Heart left ventricle (tissue), 16 donors: ENCODE measurements around the gene FOS. TPM values are rescaled to one million over a fixed set of nuclear protein-coding genes. Genes with fewer than 3 reads are reported as not detected.
"Not testable (repeated sequence)": the region's sequence is repeated elsewhere in the genome, so short reads cannot be mapped to it uniquely, and the experiment has no call there.

ENCODE experiments used
- ATAC-seq, 4 donors: fragments of 200-7000 bp; cut with Tn5 transposase; one replicate each; pipeline ENCODE4 v1.9.1; 2020 to 2022; ENCODE audit warnings: moderate library complexity in 4 of 4, mild to moderate bottlenecking in 3 of 4, moderate number of reproducible peaks in 1 of 4
- DNase-seq, 5 donors: peaks; one replicate each; pipeline ENCODE4 v3.0.0-alpha.2; 2020
- H3K27ac ChIP-seq, 12 donors: fragments of 200-600 bp; sonication (generic) in 4 of 12; one replicate each; pipeline versions ENCODE4 v1.5.0 to v1.8.0; 2016 to 2022; ENCODE audit warnings: mild to moderate bottlenecking in 2 of 12
- H3K27me3 ChIP-seq, 9 donors: fragments of 200-600 bp; sonication (generic) in 2 of 9; one replicate each; pipeline versions ENCODE4 v1.5.1 to v1.8.0; 2016 to 2022; ENCODE audit warnings: mild to moderate bottlenecking in 3 of 9
- H3K36me3 ChIP-seq, 9 donors: fragments of 200-600 bp; sonication (generic) in 2 of 9; one replicate each; pipeline versions ENCODE4 v1.5.0 to v1.8.0; 2018 to 2022; ENCODE audit warnings: mild to moderate bottlenecking in 2 of 9
- H3K4me1 ChIP-seq, 12 donors: fragments of 200-600 bp; sonication (generic) in 4 of 12; one replicate each; pipeline versions ENCODE4 v1.5.0 to v1.8.0; 2016 to 2022; ENCODE audit warnings: mild to moderate bottlenecking in 3 of 12
- H3K4me3 ChIP-seq, 12 donors: fragments of 200-600 bp; sonication (generic) in 4 of 12; one replicate each; pipeline versions ENCODE4 v1.5.0 to v1.8.0; 2017 to 2022; ENCODE audit warnings: mild to moderate bottlenecking in 9 of 12, moderate library complexity in 4 of 12
- H3K9me3 ChIP-seq, 12 donors: fragments of 200-600 bp; sonication (generic) in 4 of 12; one replicate each; pipeline versions ENCODE4 v1.5.0 to v1.8.0; 2016 to 2022; ENCODE audit warnings: mild to moderate bottlenecking in 1 of 12
- CTCF ChIP-seq, 12 donors: fragments of 200-600 bp; sonication (generic) in 4 of 12; IDR thresholded peaks; one replicate each; pipeline versions ENCODE4 v1.5.0 to v1.8.0; 2018 to 2022; ENCODE audit warnings: antibody characterized with exemption in 12 of 12, mild to moderate bottlenecking in 5 of 12
- POLR2A ChIP-seq, 2 donors: fragments of 450-650 bp; IDR thresholded peaks; one replicate each; pipeline ENCODE4 v1.6.1; 2017; ENCODE audit warnings: antibody characterized with exemption in 2 of 2, mild to moderate bottlenecking in 2 of 2, moderate library complexity in 2 of 2
- WGBS, 4 donors: extraction: QIAGEN DNeasy Blood & Tissue Kit in 2 of 4; methylation state at CpG; one replicate each; pipeline versions ENCODE4 v1.1.5 to v1.1.7; 2013 to 2018; 5-methylcytosine and 5-hydroxymethylcytosine counted together
- intact Hi-C, 10 donors: fragments of 100-400 bp; cut with DNase I; formaldehyde crosslinking; loops; one replicate each; pipeline versions ENCODE4 v1.11.1 to v1.14.2; 2022
- polyA plus RNA-seq, 2 donors: library from polyadenylated mRNA; stranded (reverse); fragments of 200-250 nt; gene quantifications; one replicate each; pipeline ENCODE4 v1.2.3, GENCODE V29; 2013
- total RNA-seq, 9 donors: library from RNA; depleted of rRNA in 2 of 9; stranded (reverse); fragments of >200 nt in 2 of 9; fragmentation: NEBNext Ultra II Directional in 3 of 9; extraction: Animal tissue kit (Norgen Biotek cat#: 25700) in 3 of 9; gene quantifications; one replicate each; pipeline versions ENCODE4 v1.1.0 to v1.2.4, GENCODE V29; 2016 to 2023
- donor health status: ischemic (EF 13 %, LVEDD 7.1; RV severe dilation, severe dysfunction).
- donor health status: healthy with polysubstance abuse.
- donor health status: DM: no; HTN: yes; CAD: no.
- donor health status: DM: no; HTN: no; CAD: no.
- donor health status: ischemic (EF 25% LVEDD 6.9; RV normal size, moderate dysfunction).
- donor health status: ischemic (EF 25% LVEDD 5.7; RV mildly dilated, moderate dysfunction).
- donor health status: healthy.
- donor health status: DM: yes; HTN: yes; CAD: no.
- donor health status: ischemic (EF 35%, LVEDD 5.7; RV mildly dilated, moderate dysfunction).
- donor health status: nonischemic (EF 11% LVEDD 7.7; RV severe dilation, severe dysfunction).
- donor health status: DM: yes; HTN: yes; CAD: no.
- donor health status: PGD.
- donor health status: ischemic (EF 29% LVEDD 5.4; RV normal size, mild dysfunction).
- donor health status: nonischemic (EF 23%, LVEDD 6.1; RV moderate dilation, normal function).

FOS gene
- total and polyA plus RNA-seq, 11 donors, result 6.5 to 549 (median 28.6) TPM

DNA sequence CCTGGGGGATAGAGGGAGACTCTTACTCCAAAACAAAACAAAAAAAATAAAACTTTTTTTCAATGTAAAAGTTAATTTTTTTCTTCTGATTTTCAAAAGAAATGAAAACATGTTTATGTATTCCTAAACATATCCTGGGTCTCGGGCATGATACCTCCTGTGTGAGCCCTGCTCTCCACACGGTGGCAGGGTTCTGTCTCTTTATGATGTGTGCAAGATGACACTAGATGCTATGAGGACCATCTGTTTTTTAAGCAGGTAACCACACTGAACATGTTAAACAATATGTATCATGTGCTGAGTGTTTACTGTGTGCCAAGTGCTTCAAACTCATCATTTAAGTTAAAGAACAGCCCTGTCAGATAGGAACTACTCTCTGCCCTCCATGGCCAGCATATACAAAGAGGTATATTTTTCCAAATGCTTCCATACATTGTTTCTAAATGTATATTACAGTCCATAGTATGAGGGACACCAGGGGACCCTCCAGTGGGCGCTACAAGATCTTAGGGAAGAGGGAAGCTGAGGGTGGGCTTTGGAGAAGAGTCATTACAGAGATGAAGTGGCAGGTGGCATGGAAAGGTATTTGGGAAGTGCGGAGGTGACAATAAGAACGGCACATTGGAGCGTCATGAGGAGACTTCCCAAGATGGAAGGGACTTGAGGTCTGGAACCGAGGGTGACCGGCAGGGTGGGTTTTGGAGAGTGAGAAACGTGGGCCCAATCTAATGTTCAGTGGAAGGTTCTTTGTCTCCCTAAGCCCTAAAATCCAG is 28.5 kb downstream of the FOS start:
- no peak overlapping the region for H3K27ac ChIP-seq
- intact Hi-C loops, result loop anchor here in 9 of 10 donors (1.0 to 10.0 kb wide), 8 partner anchors 125 to 442 kb away; no protein-coding TSS in a partner anchor
- H3K36me3 ChIP-seq, result no peaks in the 10 kb centered on the region
- peak in 5 of 12 donors; percentile 6 to 36 (median 20) for TF ChIP-seq CTCF (IDR thresholded peaks at IDR 0.05)
- no peak for TF ChIP-seq POLR2A (IDR thresholded peaks at IDR 0.05)
- WGBS, 4 donors, result 65 to 73% (median 70%) methylated on average over 9 of the region's 9 CpGs
- peaks cover 0 to 41% (median 14%) of the 10 kb centered on the region in 12 donors for H3K4me1 ChIP-seq
- ATAC-seq (no peak), DNase-seq (no peak)
- H3K9me3 ChIP-seq, result no peaks in the 10 kb centered on the region
- H3K27me3 ChIP-seq, result no peaks in the 10 kb centered on the region
- no peak overlapping the region for H3K4me3 ChIP-seq

- intact Hi-C loops, result loop anchor here (1.0 to 10.0 kb wide), 10 partner anchors 124 to 443 kb away; no protein-coding TSS in a partner anchor
- TF ChIP-seq POLR2A (IDR thresholded peaks at IDR 0.05) (no peak), CTCF (IDR thresholded peaks at IDR 0.05) (peak; percentile 83 to 95 (median 93))
- Histone ChIP-seq H3K4me3 (no peak overlapping the region), H3K4me1 (peaks cover 0 to 41% (median 14%) of the 10 kb centered on the region in 12 donors), H3K36me3 (no peaks in the 10 kb centered on the region), H3K27ac (no peak overlapping the region), H3K27me3 (no peaks in the 10 kb centered on the region), H3K9me3 (no peaks in the 10 kb centered on the region)
- 13 to 17% (median 14%) methylated on average over 12 of the region's 12 CpGs for WGBS, 4 donors
- DNase-seq (peak; percentile 84 to 92 (median 88)), ATAC-seq (peak; percentile 60 to 74 (median 64))
These were observed 29.2 kb downstream of the FOS start for GRCh38 chr14:75307700-75308379.

GRCh38 chr14:75308991-75309390 is 30.4 kb downstream of the FOS start:
- H3K27me3 ChIP-seq, H3K36me3 ChIP-seq, DNase-seq, H3K4me3 ChIP-seq, ATAC-seq, H3K9me3 ChIP-seq, H3K27ac ChIP-seq: not testable (repeated sequence)
- intact Hi-C loops, result loop anchor here (1.0 to 10.0 kb wide), 8 partner anchors 123 to 444 kb away; no protein-coding TSS in a partner anchor
- H3K4me1 ChIP-seq, result peaks cover 0 to 36% (median 14%) of the 10 kb centered on the region in 12 donors
- 88 to 97% (median 92%) methylated on average over 7 of the region's 7 CpGs for WGBS, 4 donors

DNA sequence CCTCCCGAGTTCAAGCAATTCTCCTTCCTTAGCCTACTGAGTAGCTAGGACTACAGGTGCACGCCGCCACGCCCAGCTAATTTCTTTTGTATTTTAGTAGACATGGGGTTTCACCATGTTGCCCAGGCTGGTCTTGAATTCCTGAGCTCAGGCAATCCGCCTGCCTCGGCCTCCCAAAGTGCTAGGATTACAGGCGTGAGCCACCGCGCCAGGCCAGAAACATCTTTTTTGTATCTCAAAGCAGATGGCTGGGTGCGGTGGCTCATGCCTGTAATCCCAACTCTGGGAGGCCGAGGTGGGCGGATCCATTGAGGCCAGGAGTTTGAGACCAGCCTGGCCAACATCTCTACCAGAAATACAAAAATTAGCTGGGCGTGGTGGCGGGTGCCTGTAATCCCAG is 30.9 kb downstream of the FOS start:
- H3K4me1 ChIP-seq, result peaks cover 0 to 36% (median 15%) of the 10 kb centered on the region in 12 donors
- intact Hi-C loops, result loop anchor here in 8 of 10 donors (2.0 to 10.0 kb wide), 6 partner anchors 123 to 445 kb away; no protein-coding TSS in a partner anchor
- H3K36me3 ChIP-seq, H3K4me3 ChIP-seq, H3K9me3 ChIP-seq, ATAC-seq, DNase-seq, H3K27me3 ChIP-seq: not testable (repeated sequence)
- peak overlapping the region in 2 of 12 donors; percentile 72 to 76 for H3K27ac ChIP-seq
- WGBS, 4 donors, result 91 to 98% (median 94%) methylated on average over 14 of the region's 14 CpGs
